AG09309 (cell line): ENCODE results near the gene EMX1.

ENCODE experiments used
- DNase-seq: peaks from one replicate; pipeline ENCODE4 v3.0.0-alpha.2; 2010; ENCODE audit warnings: low read depth
- H3K4me3 ChIP-seq: 2 replicates; pipeline ENCODE4 v1.5.1; 2011; ENCODE audit warnings: mild to moderate bottlenecking, low read depth, low read length, moderate library complexity; ENCODE audit not compliant: control insufficient read depth
- TF ChIP-seq, protein P1 (sequence below): IDR thresholded peaks from 2 replicates; pipeline ENCODE4 v1.5.1; 2011; ENCODE audit warnings: mild to moderate bottlenecking, low read depth, low read length, inconsistent platforms; ENCODE audit not compliant: insufficient read depth, control insufficient read depth; ENCODE audit errors: missing control alignments

EMX1 gene

DNA sequence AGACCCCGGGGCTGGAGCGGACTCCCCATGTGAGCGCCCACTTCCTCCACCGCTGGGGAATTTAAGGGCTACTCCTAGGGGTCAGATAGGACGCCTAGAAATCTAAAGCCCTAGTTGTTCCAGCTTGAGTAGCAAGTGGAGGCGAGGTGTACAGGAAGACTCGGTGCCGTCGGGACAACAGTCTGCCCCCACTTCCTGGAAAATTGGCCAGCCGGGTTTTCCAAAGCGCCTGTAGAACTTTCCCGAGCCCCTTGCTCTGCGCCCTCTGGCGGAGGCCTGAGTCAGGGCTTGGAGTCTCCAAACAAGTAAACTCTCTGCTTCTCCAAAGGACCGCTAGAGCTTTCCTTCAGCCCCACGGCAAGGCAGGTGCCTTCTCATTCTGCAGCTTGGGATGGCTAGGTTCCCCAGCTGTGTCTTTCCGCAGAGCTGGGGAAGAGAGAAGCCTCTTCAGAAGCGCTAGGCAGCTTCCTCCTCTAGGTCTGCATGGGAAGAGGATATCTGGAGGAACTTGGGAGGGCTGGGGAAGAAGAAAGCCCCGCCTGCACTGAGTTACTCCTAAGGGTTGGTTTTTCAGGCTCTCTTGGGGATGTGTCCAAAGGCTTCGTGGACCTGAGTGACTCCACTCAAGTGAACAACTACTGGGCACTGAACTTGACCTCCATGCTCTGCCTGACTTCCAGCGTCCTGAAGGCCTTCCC, 29.4 kb upstream of the EMX1 start:
- TF ChIP-seq, protein P1, sequence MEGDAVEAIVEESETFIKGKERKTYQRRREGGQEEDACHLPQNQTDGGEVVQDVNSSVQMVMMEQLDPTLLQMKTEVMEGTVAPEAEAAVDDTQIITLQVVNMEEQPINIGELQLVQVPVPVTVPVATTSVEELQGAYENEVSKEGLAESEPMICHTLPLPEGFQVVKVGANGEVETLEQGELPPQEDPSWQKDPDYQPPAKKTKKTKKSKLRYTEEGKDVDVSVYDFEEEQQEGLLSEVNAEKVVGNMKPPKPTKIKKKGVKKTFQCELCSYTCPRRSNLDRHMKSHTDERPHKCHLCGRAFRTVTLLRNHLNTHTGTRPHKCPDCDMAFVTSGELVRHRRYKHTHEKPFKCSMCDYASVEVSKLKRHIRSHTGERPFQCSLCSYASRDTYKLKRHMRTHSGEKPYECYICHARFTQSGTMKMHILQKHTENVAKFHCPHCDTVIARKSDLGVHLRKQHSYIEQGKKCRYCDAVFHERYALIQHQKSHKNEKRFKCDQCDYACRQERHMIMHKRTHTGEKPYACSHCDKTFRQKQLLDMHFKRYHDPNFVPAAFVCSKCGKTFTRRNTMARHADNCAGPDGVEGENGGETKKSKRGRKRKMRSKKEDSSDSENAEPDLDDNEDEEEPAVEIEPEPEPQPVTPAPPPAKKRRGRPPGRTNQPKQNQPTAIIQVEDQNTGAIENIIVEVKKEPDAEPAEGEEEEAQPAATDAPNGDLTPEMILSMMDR = peak; percentile 99
- H3K4me3 ChIP-seq = peak overlapping the region; percentile 62
- peak; percentile 59 for DNase-seq

DNA sequence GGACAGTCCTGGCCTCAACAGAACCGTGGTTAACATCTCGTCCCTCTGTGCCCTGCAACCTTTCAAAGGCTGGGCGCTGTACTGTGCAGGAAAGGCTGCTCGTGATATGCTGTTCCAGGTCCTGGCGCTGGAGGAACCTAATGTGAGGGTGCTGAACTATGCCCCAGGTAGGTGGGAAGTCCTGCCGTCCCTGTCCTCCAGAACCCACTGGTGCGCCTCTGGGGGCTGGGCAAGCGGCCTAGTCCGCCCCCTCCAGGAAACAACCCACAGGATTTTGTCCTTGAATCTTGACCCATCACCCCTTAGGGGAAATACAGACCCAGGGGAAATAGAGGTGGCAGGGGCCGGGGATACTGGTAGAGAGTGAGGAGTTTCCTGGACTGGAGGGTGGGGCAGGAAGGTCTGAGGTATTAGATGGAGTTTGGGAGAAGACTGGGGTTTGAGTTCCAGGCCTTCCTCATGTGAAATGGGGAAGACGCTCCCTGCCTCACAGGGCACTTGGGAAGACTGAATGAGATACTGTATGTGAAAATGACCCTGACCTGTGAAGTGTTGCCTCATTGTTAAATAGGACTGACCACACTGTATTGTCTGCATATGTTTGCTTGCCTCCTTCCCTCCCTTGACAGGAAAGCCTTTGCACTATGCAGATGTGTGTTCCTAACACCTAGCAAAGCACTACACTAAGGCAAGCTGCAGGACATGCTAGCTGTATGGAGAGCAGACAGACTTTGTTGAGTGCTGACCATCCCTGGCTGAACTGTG, 28.7 kb upstream of the EMX1 start:
- H3K4me3 ChIP-seq = no peak overlapping the region
- DNase-seq = no peak
- TF ChIP-seq, protein P1 = no peak

DNA sequence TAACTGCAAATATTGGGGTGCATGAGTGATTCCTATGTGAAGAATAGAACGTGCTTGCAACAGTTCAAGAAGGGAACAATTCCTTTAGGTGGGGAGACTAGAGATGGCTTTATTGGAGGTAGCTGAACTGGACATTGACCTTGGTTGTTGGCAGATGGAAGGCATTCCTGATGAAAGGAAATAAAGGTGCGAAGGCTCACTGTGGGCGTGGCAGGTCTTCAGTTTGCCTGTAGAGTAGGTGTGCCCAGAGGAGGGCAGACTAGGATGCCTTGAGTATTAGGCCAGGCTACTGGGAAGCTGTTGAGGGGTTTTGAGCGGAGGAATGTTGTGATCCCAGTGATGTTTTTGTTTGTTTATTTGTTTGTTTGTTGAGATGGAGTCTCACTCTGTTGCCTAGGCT, 27.3 kb upstream of the EMX1 start:
- H3K4me3 ChIP-seq = no peak overlapping the region
- DNase-seq = no peak
- TF ChIP-seq, protein P1 = no peak

DNA sequence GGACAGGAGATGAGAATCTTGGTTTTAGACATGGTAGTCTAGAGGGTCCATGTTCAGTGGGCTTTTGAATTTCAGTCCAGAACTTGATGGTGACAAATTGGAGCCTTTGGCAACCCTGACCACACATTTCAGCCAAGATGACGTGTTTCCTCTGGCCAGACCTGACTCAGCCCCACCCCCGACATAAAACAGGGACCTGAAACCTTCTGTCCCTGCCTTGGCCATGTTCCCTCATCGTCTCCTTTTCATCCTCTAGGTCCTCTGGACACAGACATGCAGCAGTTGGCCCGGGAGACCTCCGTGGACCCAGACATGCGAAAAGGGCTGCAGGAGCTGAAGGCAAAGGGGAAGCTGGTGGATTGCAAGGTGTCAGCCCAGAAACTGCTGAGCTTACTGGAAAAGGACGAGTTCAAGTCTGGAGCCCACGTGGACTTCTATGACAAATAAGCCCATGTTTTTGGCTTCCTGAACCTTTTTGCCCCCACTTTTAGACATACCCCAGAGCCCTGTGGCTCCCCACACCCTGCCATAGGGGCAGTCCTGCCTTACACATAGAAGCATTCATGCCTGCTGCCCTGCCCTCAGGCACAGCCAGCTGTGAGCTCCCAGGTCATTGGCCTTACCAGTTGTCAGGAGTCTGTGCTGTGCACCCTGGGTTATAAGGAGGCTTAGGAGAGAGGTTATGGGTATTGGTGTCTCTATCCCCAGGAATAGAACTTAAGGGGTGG, 26.1 kb upstream of the EMX1 start:
- no peak overlapping the region for H3K4me3 ChIP-seq
- TF ChIP-seq, protein P1 = no peak
- DNase-seq = no peak

DNA sequence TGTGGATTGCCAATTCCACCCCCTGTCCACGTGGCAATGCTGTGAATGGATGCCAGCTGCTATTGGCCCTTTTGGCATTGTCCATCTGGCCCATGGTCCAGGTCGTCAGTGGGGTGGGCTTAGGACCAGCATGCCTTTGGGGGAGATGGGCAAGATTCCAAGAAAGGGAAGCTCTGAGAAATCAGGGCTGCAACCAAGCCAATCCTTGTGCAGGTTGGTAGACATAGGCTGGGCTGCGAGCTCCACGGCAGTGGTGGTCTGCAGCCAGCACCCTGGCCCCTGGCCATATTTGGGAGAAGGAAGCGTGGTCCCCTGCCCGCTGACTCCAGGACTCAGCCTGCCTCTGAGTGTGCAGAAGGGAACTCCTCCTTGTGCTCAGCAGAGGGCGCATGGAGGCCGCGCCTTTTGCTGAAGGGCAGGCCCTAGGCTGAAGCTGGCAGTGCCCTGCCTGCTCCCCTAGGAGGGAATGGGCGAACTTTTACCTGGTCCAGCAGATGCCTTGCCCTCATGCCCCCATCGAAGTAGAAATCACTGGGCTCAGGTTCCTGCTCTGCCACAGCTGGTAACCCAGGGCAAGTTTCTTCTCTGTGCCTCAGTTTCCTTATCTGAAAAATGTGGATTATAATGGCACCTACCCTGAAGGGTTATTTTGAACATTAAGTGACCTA, 24.7 kb upstream of the EMX1 start:
- DNase-seq = no peak
- no peak overlapping the region for H3K4me3 ChIP-seq
- TF ChIP-seq, protein P1 = peak; percentile 95
